ENCODE measurements around the gene TBC1D19.
"Not testable (repeated sequence)": the region's sequence is repeated elsewhere in the genome, so short reads cannot be mapped to it uniquely, and the experiment has no call there.

DNA sequence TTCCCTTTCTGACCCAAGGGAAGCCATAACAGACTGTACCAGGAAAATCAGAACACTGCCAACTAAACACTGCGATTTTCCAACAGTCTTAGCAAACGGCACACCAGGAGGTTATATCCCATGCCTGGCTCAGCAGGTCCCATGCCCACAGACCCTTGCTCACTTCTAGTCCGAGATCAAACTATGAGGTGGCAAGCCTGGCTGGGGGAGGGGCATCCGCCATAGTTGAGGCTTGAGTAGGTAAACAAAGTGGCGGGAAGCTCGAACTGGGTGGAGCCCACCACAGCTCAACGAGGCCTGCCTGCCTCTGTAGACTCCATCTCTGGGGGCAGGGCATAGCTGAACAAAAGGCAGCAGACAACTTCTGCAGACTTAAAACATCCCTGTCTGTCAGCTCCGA lies 56.8 kb downstream of the TBC1D19 start:
- TF ChIP-seq, protein P1, sequence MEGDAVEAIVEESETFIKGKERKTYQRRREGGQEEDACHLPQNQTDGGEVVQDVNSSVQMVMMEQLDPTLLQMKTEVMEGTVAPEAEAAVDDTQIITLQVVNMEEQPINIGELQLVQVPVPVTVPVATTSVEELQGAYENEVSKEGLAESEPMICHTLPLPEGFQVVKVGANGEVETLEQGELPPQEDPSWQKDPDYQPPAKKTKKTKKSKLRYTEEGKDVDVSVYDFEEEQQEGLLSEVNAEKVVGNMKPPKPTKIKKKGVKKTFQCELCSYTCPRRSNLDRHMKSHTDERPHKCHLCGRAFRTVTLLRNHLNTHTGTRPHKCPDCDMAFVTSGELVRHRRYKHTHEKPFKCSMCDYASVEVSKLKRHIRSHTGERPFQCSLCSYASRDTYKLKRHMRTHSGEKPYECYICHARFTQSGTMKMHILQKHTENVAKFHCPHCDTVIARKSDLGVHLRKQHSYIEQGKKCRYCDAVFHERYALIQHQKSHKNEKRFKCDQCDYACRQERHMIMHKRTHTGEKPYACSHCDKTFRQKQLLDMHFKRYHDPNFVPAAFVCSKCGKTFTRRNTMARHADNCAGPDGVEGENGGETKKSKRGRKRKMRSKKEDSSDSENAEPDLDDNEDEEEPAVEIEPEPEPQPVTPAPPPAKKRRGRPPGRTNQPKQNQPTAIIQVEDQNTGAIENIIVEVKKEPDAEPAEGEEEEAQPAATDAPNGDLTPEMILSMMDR (IDR thresholded peaks at IDR 0.05; ENCODE audit: insufficient read depth, low read length): not testable (repeated sequence)
- TF ChIP-seq GABPA (IDR thresholded peaks at IDR 0.05; ENCODE audit: low read depth); SPI1 (IDR thresholded peaks at IDR 0.05; ENCODE audit: borderline replicate concordance, low read depth): not testable (repeated sequence)
